ENCODE measurements around the gene TIGIT. TPM values are rescaled to one million over a fixed set of nuclear protein-coding genes. Genes with fewer than 3 reads are reported as not detected.

Gene TIGIT
- total RNA-seq, 1 experiment from 2014 or later = not detected

- Histone ChIP-seq H3K36me3 (ENCODE audit: insufficient read depth, low read length, poor library complexity, severe bottlenecking) (no peaks in the 10 kb centered on the region), H3K27me3 (replicated peaks; ENCODE audit: insufficient read depth, low read depth, low read length, poor library complexity) (no peaks in the 10 kb centered on the region), H3K27ac (ENCODE audit: low read depth, low read length, poor library complexity, severe bottlenecking) (no peak overlapping the region), H3K9me3 (ENCODE audit: low read depth, low read length, poor library complexity, severe bottlenecking) (peaks cover 7% of the 10 kb centered on the region), H3K4me1 (ENCODE audit: insufficient read depth, low read length, poor library complexity, severe bottlenecking) (no peaks in the 10 kb centered on the region), H3K4me3 (ENCODE audit: low read depth, low read length, poor library complexity, severe bottlenecking) (no peak overlapping the region)
- DNase-seq (ENCODE audit: low spot score) = no peak
- TF ChIP-seq EZH2 (IDR thresholded peaks at IDR 0.05; ENCODE audit: borderline replicate concordance, low read depth, low read length, poor library complexity, severe bottlenecking) = no peak
- no peak for TF ChIP-seq CTCF (conservative IDR thresholded peaks at IDR 0.05; ENCODE audit: low read depth, low read length)
- no TSS peak for BruUV-seq (replicated peaks)
- POLR2A ChIA-PET (ENCODE audit: low non-redundant PET) = no interaction called here
- CTCF ChIA-PET = no interaction called here
- intact Hi-C loops (cut with micrococcal nuclease; ENCODE audit: unreplicated experiment) = no loop called here
Measured at GRCh38 chr3:114259566-114259965, 34.3 kb upstream of the TIGIT start.

DNA sequence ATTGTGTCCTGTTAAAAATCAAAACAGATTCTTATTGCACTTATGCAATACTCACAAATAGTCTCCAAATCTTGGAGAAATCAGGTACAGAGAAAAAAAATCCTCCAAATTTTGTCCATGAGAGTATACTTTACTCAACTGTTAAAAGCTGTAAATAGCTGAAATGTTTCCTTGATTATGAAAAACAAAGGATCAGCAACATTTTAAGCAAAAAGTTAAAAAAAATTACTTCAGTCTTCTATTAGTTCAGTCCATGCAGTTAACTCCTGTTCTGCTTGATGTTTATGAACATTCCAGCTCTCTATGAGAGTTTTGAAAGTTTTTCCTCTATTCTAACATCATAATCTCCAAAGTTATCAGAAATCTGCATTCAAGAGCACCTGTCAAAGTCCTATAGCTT is 33.7 kb upstream of the TIGIT start:
- POLR2A ChIA-PET (ENCODE audit: low non-redundant PET) = no interaction called here
- intact Hi-C loops (cut with micrococcal nuclease; ENCODE audit: unreplicated experiment) = no loop called here
- TF ChIP-seq CTCF (conservative IDR thresholded peaks at IDR 0.05; ENCODE audit: low read depth, low read length) = no peak
- TF ChIP-seq EZH2 (IDR thresholded peaks at IDR 0.05; ENCODE audit: borderline replicate concordance, low read depth, low read length, poor library complexity, severe bottlenecking) = no peak
- Histone ChIP-seq H3K4me3 (ENCODE audit: low read depth, low read length, poor library complexity, severe bottlenecking) (no peak overlapping the region), H3K9me3 (ENCODE audit: low read depth, low read length, poor library complexity, severe bottlenecking) (peaks cover 7% of the 10 kb centered on the region), H3K4me1 (ENCODE audit: insufficient read depth, low read length, poor library complexity, severe bottlenecking) (no peaks in the 10 kb centered on the region), H3K36me3 (ENCODE audit: insufficient read depth, low read length, poor library complexity, severe bottlenecking) (no peaks in the 10 kb centered on the region), H3K27ac (ENCODE audit: low read depth, low read length, poor library complexity, severe bottlenecking) (no peak overlapping the region), H3K27me3 (replicated peaks; ENCODE audit: insufficient read depth, low read depth, low read length, poor library complexity) (no peaks in the 10 kb centered on the region)
- DNase-seq (ENCODE audit: low spot score) = no peak
- CTCF ChIA-PET = no interaction called here
- BruUV-seq (replicated peaks) = no TSS peak

DNA sequence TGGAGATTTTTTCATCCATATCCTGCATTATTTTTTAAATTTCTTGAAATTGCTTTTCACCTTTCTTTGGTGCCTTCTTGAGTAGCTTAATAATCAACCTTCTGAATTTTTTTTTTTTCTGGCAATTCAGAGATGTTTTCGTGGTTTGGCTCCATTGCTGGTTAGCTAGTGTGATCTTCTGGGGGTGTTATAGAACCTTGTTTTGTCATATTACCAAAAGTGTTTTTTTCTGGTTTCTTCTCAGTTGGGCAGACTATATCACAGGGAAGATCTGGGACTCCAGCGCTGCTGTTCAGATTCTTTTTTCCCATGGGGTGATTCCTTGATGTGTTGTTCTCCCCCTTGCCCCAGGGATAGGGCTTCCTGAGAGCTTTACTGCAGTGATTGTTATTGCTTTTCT is 23.8 kb upstream of the TIGIT start:
- H3K27ac ChIP-seq (ENCODE audit: low read depth, low read length, poor library complexity, severe bottlenecking) = no peak overlapping the region
- ChIA-PET POLR2A (ENCODE audit: low non-redundant PET) (interaction anchor here (0.6 kb wide), 1 partner anchor 795 kb away, joined by 3 read pairs; no protein-coding TSS in a partner anchor), CTCF (no interaction called here)
- no peaks in the 10 kb centered on the region for H3K36me3 ChIP-seq (ENCODE audit: insufficient read depth, low read length, poor library complexity, severe bottlenecking)
- no peaks in the 10 kb centered on the region for H3K4me1 ChIP-seq (ENCODE audit: insufficient read depth, low read length, poor library complexity, severe bottlenecking)
- TF ChIP-seq EZH2 (IDR thresholded peaks at IDR 0.05; ENCODE audit: borderline replicate concordance, low read depth, low read length, poor library complexity, severe bottlenecking) (no peak), CTCF (conservative IDR thresholded peaks at IDR 0.05; ENCODE audit: low read depth, low read length) (no peak)
- no peaks in the 10 kb centered on the region for H3K9me3 ChIP-seq (ENCODE audit: low read depth, low read length, poor library complexity, severe bottlenecking)
- H3K4me3 ChIP-seq (ENCODE audit: low read depth, low read length, poor library complexity, severe bottlenecking) = no peak overlapping the region
- intact Hi-C loops (cut with micrococcal nuclease; ENCODE audit: unreplicated experiment) = no loop called here
- no peak for DNase-seq (ENCODE audit: low spot score)
- H3K27me3 ChIP-seq (replicated peaks; ENCODE audit: insufficient read depth, low read depth, low read length, poor library complexity) = no peaks in the 10 kb centered on the region
- BruUV-seq (replicated peaks) = no TSS peak

All from A673 (cell line).